Sigmoid colon (tissue), 7 donors: Measurements from ENCODE around the gene TF. TPM values are rescaled to one million over a fixed set of nuclear protein-coding genes. Genes with fewer than 3 reads are reported as not detected.

Source experiments
- DNase-seq: peaks from one replicate; pipeline ENCODE4 v3.0.0-alpha.2; 2019
- H3K27ac ChIP-seq, 4 donors: fragments of 200-600 bp; sonication (generic); one replicate each; pipeline ENCODE4 v1.5.1; 2016 to 2019; ENCODE audit warnings: mild to moderate bottlenecking in 1 of 4
- H3K27me3 ChIP-seq, 3 donors: fragments of 200-600 bp; sonication (generic); one replicate each; pipeline ENCODE4 v1.5.1; 2019; ENCODE audit warnings: mild to moderate bottlenecking in 1 of 3
- H3K36me3 ChIP-seq, 4 donors: fragments of 200-600 bp; sonication (generic); one replicate each; pipeline ENCODE4 v1.5.1; 2016 to 2019
- H3K4me1 ChIP-seq, 4 donors: fragments of 200-600 bp; sonication (generic); one replicate each; pipeline ENCODE4 v1.5.1; 2017 to 2019
- H3K4me3 ChIP-seq, 4 donors: fragments of 200-600 bp; sonication (generic); one replicate each; pipeline ENCODE4 v1.5.1; 2017 to 2019; ENCODE audit warnings: mild to moderate bottlenecking in 2 of 4, moderate library complexity in 1 of 4
- H3K9me3 ChIP-seq, 4 donors: fragments of 200-600 bp in 3 of 4; sonication (generic) in 3 of 4; one replicate each; pipeline versions ENCODE4 v1.5.1 to v1.6.1; 2013 to 2019
- CTCF ChIP-seq, 4 experiments: fragments of 450-650 bp in 3 of 4; fragments of 200-600 bp in 1 of 4; IDR thresholded peaks; one replicate each; pipeline ENCODE4 v1.5.1; 2016 to 2019; ENCODE audit warnings: antibody characterized with exemption in 4 of 4, mild to moderate bottlenecking in 3 of 4, moderate library complexity in 2 of 4
- EP300 ChIP-seq, 4 donors: sonication (generic); formaldehyde crosslinking; IDR thresholded peaks; one replicate each; pipeline ENCODE4 v1.6.1; 2017; ENCODE audit warnings: antibody characterized with exemption in 4 of 4
- POLR2A ChIP-seq, 2 donors: fragments of 450-650 bp; IDR thresholded peaks; one replicate each; pipeline ENCODE4 v1.6.1; 2016; ENCODE audit warnings: antibody characterized with exemption in 2 of 2, mild to moderate bottlenecking in 2 of 2, moderate library complexity in 2 of 2
- POLR2AphosphoS5 ChIP-seq, 4 donors: sonication (generic); formaldehyde crosslinking; IDR thresholded peaks; one replicate each; pipeline ENCODE4 v1.6.1; 2017; ENCODE audit warnings: antibody characterized with exemption in 4 of 4
- whole genome bisulfite sequencing, 2 donors: extraction: QIAGEN DNeasy Blood & Tissue Kit; methylation state at CpG; one replicate each; pipeline ENCODE4 v1.1.7; 2013; 5-methylcytosine and 5-hydroxymethylcytosine counted together
- intact Hi-C: fragments of 100-400 bp; cut with DNase I; formaldehyde crosslinking; loops from one replicate; pipeline ENCODE4 v1.15.1; 2023
- polyA plus RNA-seq, 3 donors: library from polyadenylated mRNA; stranded (reverse); fragments of 200-250 nt; gene quantifications; one replicate each; pipeline ENCODE4 v1.2.3, GENCODE V29; 2013
- total RNA-seq, 4 donors: library from RNA; depleted of rRNA; stranded (reverse); fragments of >200 nt; gene quantifications; one replicate each; pipeline ENCODE4 v1.1.0, GENCODE V29; 2016
- donor health status: healthy with polysubstance abuse.
- donor health status: Bipolar disorder and iron deficiency.
- donor health status: healthy.

The TF gene
- total and polyA plus RNA-seq, 7 donors: under 0.01 to 14.8 (median 1.8) TPM

GRCh38 chr3:133700351-133700750, 45.8 kb upstream of the TF start:
- WGBS, 2 donors: 74 to 82% methylated on average over 6 of the region's 6 CpGs
- intact Hi-C loops: no loop called here
- no peaks in the 10 kb centered on the region for H3K9me3 ChIP-seq

GRCh38 chr3:133701435-133702358, 44.5 kb upstream of the TF start:
- H3K27me3 ChIP-seq: no peaks in the 10 kb centered on the region
- H3K9me3 ChIP-seq: no peaks in the 10 kb centered on the region
- 85 to 89% methylated on average over 7 of the region's 7 CpGs for WGBS, 2 donors
- DNase-seq: no peak
- no peak overlapping the region for H3K27ac ChIP-seq
- no peaks in the 10 kb centered on the region for H3K4me1 ChIP-seq
- no peak overlapping the region for H3K4me3 ChIP-seq
- intact Hi-C loops: no loop called here
- no peak for TF ChIP-seq EP300 (IDR thresholded peaks at IDR 0.05)
- TF ChIP-seq POLR2AphosphoS5 (IDR thresholded peaks at IDR 0.05): no peak
- no peak for TF ChIP-seq POLR2A (IDR thresholded peaks at IDR 0.05)
- no peak for TF ChIP-seq CTCF (IDR thresholded peaks at IDR 0.05)
- no peaks in the 10 kb centered on the region for H3K36me3 ChIP-seq

More at GRCh38 chr3:133700351-133700750, 45.8 kb upstream of the TF start:
- Histone ChIP-seq H3K4me1 (no peaks in the 10 kb centered on the region), H3K4me3 (no peak overlapping the region), H3K27me3 (no peaks in the 10 kb centered on the region), H3K27ac (no peak overlapping the region), H3K36me3 (no peaks in the 10 kb centered on the region)
- TF ChIP-seq POLR2AphosphoS5 (IDR thresholded peaks at IDR 0.05): no peak
- TF ChIP-seq CTCF (IDR thresholded peaks at IDR 0.05): no peak
- TF ChIP-seq EP300 (IDR thresholded peaks at IDR 0.05): no peak
- no peak for TF ChIP-seq POLR2A (IDR thresholded peaks at IDR 0.05)
- DNase-seq: no peak

GRCh38 chr3:133703915-133704314, 42.3 kb upstream of the TF start:
- Histone ChIP-seq H3K9me3 (no peaks in the 10 kb centered on the region), H3K36me3 (no peaks in the 10 kb centered on the region), H3K4me3 (no peak overlapping the region), H3K27me3 (no peaks in the 10 kb centered on the region), H3K27ac (no peak overlapping the region), H3K4me1 (no peaks in the 10 kb centered on the region)
- WGBS, 2 donors: 20 to 53% methylated on average over 1 of the region's 1 CpG
- no peak for DNase-seq
- TF ChIP-seq POLR2AphosphoS5 (IDR thresholded peaks at IDR 0.05) (no peak), POLR2A (IDR thresholded peaks at IDR 0.05) (no peak), EP300 (IDR thresholded peaks at IDR 0.05) (no peak), CTCF (IDR thresholded peaks at IDR 0.05) (no peak)
- intact Hi-C loops: no loop called here

- DNase-seq: no peak
- TF ChIP-seq POLR2A (IDR thresholded peaks at IDR 0.05) (no peak), POLR2AphosphoS5 (IDR thresholded peaks at IDR 0.05) (no peak), CTCF (IDR thresholded peaks at IDR 0.05) (no peak), EP300 (IDR thresholded peaks at IDR 0.05) (no peak)
- H3K9me3 ChIP-seq: no peaks in the 10 kb centered on the region
- H3K36me3 ChIP-seq: no peaks in the 10 kb centered on the region
- intact Hi-C loops: no loop called here
- H3K27ac ChIP-seq: no peak overlapping the region
- no peak overlapping the region for H3K4me3 ChIP-seq
- H3K4me1 ChIP-seq: no peaks in the 10 kb centered on the region
- WGBS, 2 donors: 66 to 83% methylated on average over 4 of the region's 4 CpGs
- H3K27me3 ChIP-seq: no peaks in the 10 kb centered on the region
Observed at GRCh38 chr3:133706033-133706432, 40.2 kb upstream of the TF start.
